DOHH2 (cell line): ENCODE measurements around the gene BAHD1.

Experiments used
- H3F3A ChIP-seq: fragments of 200-600 bp; sonication (generic), shearing (Covaris generic); 2 replicates; pipeline ENCODE4 v1.6.0; 2016; ENCODE audit warnings: antibody characterized with exemption, mild to moderate bottlenecking; ENCODE audit not compliant: control insufficient read depth, insufficient read depth
- H3K27ac ChIP-seq: fragments of 200-600 bp; sonication (generic); 2 replicates; pipeline ENCODE4 v1.5.1; 2014; ENCODE audit warnings: low read depth, mild to moderate bottlenecking, low read length, moderate library complexity
- H3K27me3 ChIP-seq: fragments of 200-600 bp; sonication (generic); 2 replicates; pipeline ENCODE4 v1.6.1; 2014; ENCODE audit warnings: mild to moderate bottlenecking, low read length, mixed read lengths; ENCODE audit not compliant: control insufficient read depth
- H3K36me3 ChIP-seq: fragments of 200-600 bp; sonication (generic); 2 replicates; pipeline ENCODE4 v1.6.1; 2014; ENCODE audit warnings: mild to moderate bottlenecking, low read length, moderate library complexity, mixed read lengths; ENCODE audit not compliant: control insufficient read depth
- H3K4me1 ChIP-seq: fragments of 200-600 bp; sonication (generic); 2 replicates; pipeline ENCODE4 v1.6.1; 2014; ENCODE audit warnings: mild to moderate bottlenecking, low read length, mixed read lengths; ENCODE audit not compliant: control insufficient read depth
- H3K4me2 ChIP-seq: fragments of 200-600 bp; sonication (generic); 2 replicates; pipeline ENCODE4 v1.6.0; 2014; ENCODE audit warnings: mild to moderate bottlenecking, low read length, moderate library complexity
- H3K4me3 ChIP-seq: fragments of 200-600 bp; sonication (generic); 2 replicates; pipeline ENCODE4 v1.5.1; 2014; ENCODE audit warnings: mild to moderate bottlenecking, low read length, mixed read lengths
- H3K79me2 ChIP-seq: fragments of 200-600 bp; sonication (generic); 2 replicates; pipeline ENCODE4 v1.6.1; 2014; ENCODE audit warnings: mild to moderate bottlenecking, low read length, mixed read lengths; ENCODE audit not compliant: control insufficient read depth
- H3K9me2 ChIP-seq: fragments of 200-600 bp; sonication (generic); replicated peaks from 2 replicates; pipeline ENCODE4 v1.6.1; 2014; ENCODE audit warnings: mild to moderate bottlenecking, low read length, mixed read lengths; ENCODE audit not compliant: control insufficient read depth
- H3K9me3 ChIP-seq: fragments of 200-600 bp; sonication (generic); 2 replicates; pipeline ENCODE4 v1.6.1; 2014; ENCODE audit warnings: antibody characterized with exemption, low read length, mixed read lengths; ENCODE audit not compliant: control insufficient read depth, insufficient read depth
- H4K20me1 ChIP-seq: fragments of 200-600 bp; sonication (generic); 2 replicates; pipeline ENCODE4 v1.6.0; 2014; ENCODE audit warnings: low read depth, mild to moderate bottlenecking, antibody characterized with exemption, low read length, moderate library complexity; ENCODE audit not compliant: control insufficient read depth, insufficient read depth
- EZH2phosphoT487 ChIP-seq: fragments of 200-600 bp; sonication (generic); IDR thresholded peaks from 2 replicates; pipeline ENCODE4 v1.6.1; 2017; ENCODE audit warnings: borderline replicate concordance, mild to moderate bottlenecking, antibody characterized with exemption, low read length, moderate library complexity, mixed read lengths
- TF ChIP-seq, protein P1 (sequence below): fragments of 200-600 bp; sonication (generic); IDR thresholded peaks from one replicate; pipeline ENCODE4 v1.5.1; 2014; ENCODE audit warnings: antibody characterized with exemption, mild to moderate bottlenecking, low read depth, low read length; ENCODE audit not compliant: poor library complexity, severe bottlenecking

The BAHD1 gene

GRCh38 chr15:40511472-40512133, 70.8 kb downstream of the BAHD1 start:
- no peaks in the 10 kb centered on the region for H3K36me3 ChIP-seq
- no peaks in the 10 kb centered on the region for H3K79me2 ChIP-seq
- H3K9me2 ChIP-seq: no peaks in the 10 kb centered on the region
- H4K20me1 ChIP-seq: no peaks in the 10 kb centered on the region
- H3K9me3 ChIP-seq: no peaks in the 10 kb centered on the region
- peaks cover 60% of the 10 kb centered on the region for H3K27me3 ChIP-seq
- no peaks in the 10 kb centered on the region for H3F3A ChIP-seq
- peak overlapping the region; percentile 73 for H3K4me2 ChIP-seq
- no peak overlapping the region for H3K27ac ChIP-seq
- H3K4me1 ChIP-seq: peaks cover 21% of the 10 kb centered on the region
- TF ChIP-seq, protein P1, sequence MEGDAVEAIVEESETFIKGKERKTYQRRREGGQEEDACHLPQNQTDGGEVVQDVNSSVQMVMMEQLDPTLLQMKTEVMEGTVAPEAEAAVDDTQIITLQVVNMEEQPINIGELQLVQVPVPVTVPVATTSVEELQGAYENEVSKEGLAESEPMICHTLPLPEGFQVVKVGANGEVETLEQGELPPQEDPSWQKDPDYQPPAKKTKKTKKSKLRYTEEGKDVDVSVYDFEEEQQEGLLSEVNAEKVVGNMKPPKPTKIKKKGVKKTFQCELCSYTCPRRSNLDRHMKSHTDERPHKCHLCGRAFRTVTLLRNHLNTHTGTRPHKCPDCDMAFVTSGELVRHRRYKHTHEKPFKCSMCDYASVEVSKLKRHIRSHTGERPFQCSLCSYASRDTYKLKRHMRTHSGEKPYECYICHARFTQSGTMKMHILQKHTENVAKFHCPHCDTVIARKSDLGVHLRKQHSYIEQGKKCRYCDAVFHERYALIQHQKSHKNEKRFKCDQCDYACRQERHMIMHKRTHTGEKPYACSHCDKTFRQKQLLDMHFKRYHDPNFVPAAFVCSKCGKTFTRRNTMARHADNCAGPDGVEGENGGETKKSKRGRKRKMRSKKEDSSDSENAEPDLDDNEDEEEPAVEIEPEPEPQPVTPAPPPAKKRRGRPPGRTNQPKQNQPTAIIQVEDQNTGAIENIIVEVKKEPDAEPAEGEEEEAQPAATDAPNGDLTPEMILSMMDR: no peak
- TF ChIP-seq EZH2phosphoT487: no peak
- H3K4me3 ChIP-seq: peak overlapping the region; percentile 55

DNA sequence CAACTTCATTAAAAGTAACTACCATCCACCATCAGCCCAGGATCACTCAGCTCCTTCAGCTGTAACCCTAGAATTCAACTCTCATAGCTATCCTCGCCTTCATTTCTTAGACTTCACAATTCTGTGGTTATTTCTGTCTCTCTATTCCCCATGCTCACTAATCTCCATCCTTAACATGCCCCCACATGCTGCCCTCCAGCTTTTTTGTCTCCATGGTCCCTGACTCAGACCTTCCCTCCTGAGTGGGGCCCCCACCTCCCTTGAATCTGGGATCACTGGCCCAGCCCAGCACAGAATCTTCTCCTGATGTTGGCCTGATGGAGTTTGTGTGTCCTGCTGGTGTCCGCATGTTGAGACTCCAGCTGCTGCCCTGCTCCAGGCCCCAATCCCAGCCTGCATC, 71.7 kb downstream of the BAHD1 start:
- Histone ChIP-seq H3K27me3 (peaks cover 51% of the 10 kb centered on the region), H3K79me2 (no peaks in the 10 kb centered on the region), H3K9me2 (no peaks in the 10 kb centered on the region), H3K9me3 (no peaks in the 10 kb centered on the region), H3K4me2 (no peak overlapping the region), H4K20me1 (no peaks in the 10 kb centered on the region), H3K4me1 (peaks cover 13% of the 10 kb centered on the region), H3K4me3 (no peak overlapping the region), H3K27ac (no peak overlapping the region), H3K36me3 (no peaks in the 10 kb centered on the region), H3F3A (no peaks in the 10 kb centered on the region)
- TF ChIP-seq, protein P1: no peak
- TF ChIP-seq EZH2phosphoT487: no peak

GRCh38 chr15:40513609-40514008, 72.9 kb downstream of the BAHD1 start:
- Histone ChIP-seq H3K27me3 (peaks cover 40% of the 10 kb centered on the region), H3K4me3 (no peak overlapping the region), H3K4me2 (no peak overlapping the region), H3K27ac (no peak overlapping the region), H3K79me2 (no peaks in the 10 kb centered on the region), H4K20me1 (no peaks in the 10 kb centered on the region), H3K36me3 (no peaks in the 10 kb centered on the region), H3F3A (no peaks in the 10 kb centered on the region), H3K9me3 (no peaks in the 10 kb centered on the region), H3K9me2 (no peaks in the 10 kb centered on the region), H3K4me1 (peaks cover 13% of the 10 kb centered on the region)
- TF ChIP-seq, protein P1: no peak
- no peak for TF ChIP-seq EZH2phosphoT487
